ENCODE measurements around the gene PPIL1.

Gene PPIL1

GRCh38 chr6:36853325-36853724 is 21.3 kb downstream of the PPIL1 start:
- DNase-seq = no peak

GRCh38 chr6:36852481-36853147 is 22.0 kb downstream of the PPIL1 start:
- DNase-seq = no peak

GRCh38 chr6:36851626-36852025 is 23.0 kb downstream of the PPIL1 start:
- DNase-seq = no peak

- DNase-seq = peak; percentile 23 to 87 (median 77)
Measured at GRCh38 chr6:36851149-36851614, 23.4 kb downstream of the PPIL1 start.

GRCh38 chr6:36850021-36850420 is 24.6 kb downstream of the PPIL1 start:
- peak in 1 of 3 experiments; percentile 24 for DNase-seq

- DNase-seq = peak; percentile 86 to 91 (median 86)
Measured at GRCh38 chr6:36848658-36849441, 25.8 kb downstream of the PPIL1 start.

- no peak for DNase-seq
Measured at GRCh38 chr6:36847991-36848390, 26.6 kb downstream of the PPIL1 start.

GRCh38 chr6:36847152-36847551 is 27.5 kb downstream of the PPIL1 start:
- DNase-seq = no peak

- no peak for DNase-seq
Measured at GRCh38 chr6:36845233-36845632, 29.4 kb downstream of the PPIL1 start.

GRCh38 chr6:36844232-36845170 is 30.1 kb downstream of the PPIL1 start:
- DNase-seq = no peak

GRCh38 chr6:36843170-36843569 is 31.4 kb downstream of the PPIL1 start:
- DNase-seq = no peak

GRCh38 chr6:36841756-36842155 is 32.8 kb downstream of the PPIL1 start:
- DNase-seq = no peak

- no peak for DNase-seq
Measured at GRCh38 chr6:36840432-36841403, 33.9 kb downstream of the PPIL1 start.

- peak; percentile 28 to 65 (median 63) for DNase-seq
Measured at GRCh38 chr6:36839749-36840431, 34.7 kb downstream of the PPIL1 start.

GRCh38 chr6:36838896-36839748 is 35.5 kb downstream of the PPIL1 start, which contains the start of gene CPNE5:
CPNE5 (minus strand) TSS chr6:36839444; CDS start chr6:36839377, 67 bp downstream.
- peak in 2 of 3 experiments; percentile 37 to 49 for DNase-seq

GRCh38 chr6:36837686-36838085 is 36.9 kb downstream of the PPIL1 start:
- no peak for DNase-seq

GRCh38 chr6:36837022-36837339 is 37.6 kb downstream of the PPIL1 start:
- DNase-seq = no peak

GRCh38 chr6:36836111-36837021 is 38.2 kb downstream of the PPIL1 start:
- peak in 1 of 3 experiments; percentile 8 for DNase-seq
